ENCODE data around the gene PPFIA1.
"Not testable (repeated sequence)": the region's sequence is repeated elsewhere in the genome, so short reads cannot be mapped to it uniquely, and the experiment has no call there.

PPFIA1 gene

GRCh38 chr11:70381350-70381749 lies 110.9 kb downstream of the PPFIA1 start:
- FAIRE-seq (no peak), DNase-seq (ENCODE audit: insufficient read length, low spot score) (no peak)
- no peak for TF ChIP-seq POLR2A (IDR thresholded peaks at IDR 0.05; ENCODE audit: low read depth, low read length)

- DNase-seq (ENCODE audit: insufficient read length, low spot score) (peak; percentile 29), FAIRE-seq (no peak)
- no peak for TF ChIP-seq POLR2A (IDR thresholded peaks at IDR 0.05; ENCODE audit: low read depth, low read length)
These were observed 111.7 kb downstream of the PPFIA1 start for GRCh38 chr11:70381872-70382861.

- TF ChIP-seq POLR2A (IDR thresholded peaks at IDR 0.05; ENCODE audit: low read depth, low read length), result no peak
- FAIRE-seq, result no peak
- DNase-seq (ENCODE audit: insufficient read length, low spot score), result no peak
These were observed 113.4 kb downstream of the PPFIA1 start for GRCh38 chr11:70383664-70384565.

DNA sequence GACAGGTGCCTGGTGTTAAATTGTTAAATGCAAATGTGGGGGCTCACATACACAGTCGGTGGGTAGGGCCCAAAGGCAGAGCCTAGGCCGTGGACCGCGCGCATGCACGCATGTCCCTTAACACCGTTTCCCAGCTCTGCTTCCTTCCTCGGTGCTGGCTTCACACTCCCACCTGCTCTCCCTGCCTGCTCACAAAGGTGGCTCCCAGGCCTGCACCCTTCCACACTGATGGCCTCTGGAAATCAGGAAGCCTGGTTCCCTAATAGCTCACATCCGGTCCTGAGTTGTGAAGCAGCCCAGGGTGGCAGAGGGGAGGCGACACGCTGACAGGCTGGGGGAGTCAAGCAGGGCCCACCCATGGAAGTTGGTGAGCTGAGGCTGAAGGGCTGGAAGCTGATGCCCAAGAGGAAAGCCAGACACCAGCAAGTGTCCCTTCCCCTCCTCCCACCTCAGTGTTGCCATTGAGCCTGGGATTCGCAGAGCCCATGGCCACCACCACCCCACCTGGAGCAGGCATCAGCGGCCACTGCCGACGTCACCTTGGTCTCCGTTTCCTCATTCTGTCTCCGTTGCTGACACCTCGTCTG lies 114.2 kb downstream of the PPFIA1 start:
- FAIRE-seq (no peak), DNase-seq (ENCODE audit: insufficient read length, low spot score) (no peak)
- no peak for TF ChIP-seq POLR2A (IDR thresholded peaks at IDR 0.05; ENCODE audit: low read depth, low read length)

DNA sequence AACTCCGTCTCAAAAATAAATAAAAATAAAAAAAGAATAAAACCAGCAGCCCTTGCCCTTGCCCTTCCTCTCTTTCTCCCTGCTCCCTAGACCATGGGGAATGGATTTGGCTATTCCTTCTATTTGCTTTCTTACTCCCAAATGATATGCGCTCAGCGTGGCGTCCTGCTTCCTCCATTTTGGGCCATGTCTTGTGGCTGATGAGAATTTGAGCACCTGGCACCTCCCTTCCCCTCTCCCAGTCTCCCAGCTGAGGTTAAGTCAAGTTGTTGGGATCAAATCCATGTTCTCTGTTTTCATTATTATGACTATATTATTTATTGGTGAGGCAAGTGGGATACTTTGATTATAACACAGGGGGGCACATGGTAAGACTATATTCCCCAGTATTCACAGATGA lies 117.1 kb downstream of the PPFIA1 start:
- no peak for TF ChIP-seq POLR2A (IDR thresholded peaks at IDR 0.05; ENCODE audit: low read depth, low read length)
- FAIRE-seq, result no peak

GRCh38 chr11:70389201-70389600 lies 118.7 kb downstream of the PPFIA1 start:
- no peak for TF ChIP-seq POLR2A (IDR thresholded peaks at IDR 0.05; ENCODE audit: low read depth, low read length)
- DNase-seq (ENCODE audit: insufficient read length, low spot score), result no peak
- no peak for FAIRE-seq

More for the DNA sequence above, 117.1 kb downstream of the PPFIA1 start:
- DNase-seq (ENCODE audit: insufficient read length, low spot score), result no peak

- not testable (repeated sequence) for DNase-seq (ENCODE audit: insufficient read length, low spot score); FAIRE-seq
These were observed 120.4 kb downstream of the PPFIA1 start for GRCh38 chr11:70390882-70391281.

GRCh38 chr11:70394211-70394950 lies 123.9 kb downstream of the PPFIA1 start:
- no peak for DNase-seq (ENCODE audit: insufficient read length, low spot score)
- no peak for TF ChIP-seq POLR2A (IDR thresholded peaks at IDR 0.05; ENCODE audit: low read depth, low read length)
- FAIRE-seq, result no peak

DNA sequence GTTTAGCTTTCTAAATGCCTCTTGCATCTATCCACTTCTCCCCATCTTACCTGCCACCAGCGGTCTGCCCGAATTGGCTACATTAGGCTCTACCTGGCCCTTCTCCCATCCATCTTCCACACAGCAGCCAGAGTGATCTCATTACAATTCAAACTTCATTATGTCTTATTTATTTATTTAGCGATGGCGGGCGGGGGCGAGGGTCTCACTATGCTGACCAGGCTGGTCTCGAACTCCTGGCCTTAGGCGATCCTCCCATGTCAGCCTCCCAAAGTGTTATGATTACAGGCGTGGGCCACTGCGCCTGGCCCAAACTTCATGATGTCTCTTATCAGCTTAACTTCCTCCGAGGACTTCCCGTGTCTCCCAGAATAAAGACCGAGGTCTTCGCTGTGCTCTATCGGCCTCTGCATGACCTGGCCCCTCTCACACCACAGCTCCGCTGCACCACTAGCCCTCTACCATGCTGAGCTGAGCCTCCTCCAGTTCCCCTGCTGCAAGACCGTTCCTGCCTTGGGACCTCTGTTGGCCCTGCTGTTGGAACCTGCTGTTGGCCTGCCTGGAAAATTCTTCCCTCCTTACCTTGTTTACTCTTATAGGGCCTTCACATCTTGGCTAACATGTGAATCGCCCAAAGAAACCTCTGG lies 127.0 kb downstream of the PPFIA1 start:
- TF ChIP-seq POLR2A (IDR thresholded peaks at IDR 0.05; ENCODE audit: low read depth, low read length), result no peak
- FAIRE-seq (no peak), DNase-seq (ENCODE audit: insufficient read length, low spot score) (no peak)

DNA sequence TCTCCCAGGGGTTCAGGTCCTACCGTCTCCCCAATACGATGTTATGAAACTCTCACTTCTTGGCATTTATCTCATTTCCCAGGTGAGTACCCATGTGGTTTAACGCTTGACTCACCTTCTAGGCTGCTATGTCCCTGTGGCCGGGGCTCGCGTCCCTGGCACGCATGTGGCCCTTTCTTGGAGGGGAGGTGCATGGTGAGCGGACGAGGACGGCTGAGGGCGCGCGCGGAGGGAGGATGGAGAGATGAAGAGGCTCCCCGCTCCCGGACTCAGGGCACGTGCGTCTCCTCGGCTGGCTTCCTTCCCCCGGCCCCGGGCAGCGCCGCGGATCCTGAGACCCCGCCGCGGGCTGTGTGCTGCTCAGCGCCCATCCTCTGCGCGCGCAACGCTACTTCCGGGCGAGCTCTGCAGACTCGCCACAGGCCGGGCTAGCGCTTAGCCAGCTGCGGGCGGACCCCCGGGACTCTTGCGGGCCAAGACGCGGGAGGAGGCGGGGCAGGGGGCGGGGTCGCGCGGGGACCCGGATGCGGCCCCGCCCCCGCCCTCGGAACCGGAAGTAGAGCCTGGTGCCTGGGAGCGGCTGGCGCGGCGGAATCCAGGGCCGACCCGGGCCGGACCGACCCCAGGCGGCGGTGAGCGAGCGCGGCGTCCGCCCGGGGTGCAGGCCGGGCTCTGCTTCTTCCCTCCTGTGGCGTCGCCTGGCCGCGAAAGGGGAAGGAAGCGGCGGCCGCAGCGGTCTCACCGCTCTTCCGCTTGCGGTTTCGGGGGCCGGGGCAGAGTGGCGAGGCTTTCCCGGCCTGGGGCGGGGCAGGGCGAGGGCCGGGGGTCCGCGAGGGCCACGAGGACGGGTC lies 127.7 kb downstream of the PPFIA1 start, which contains the start of gene CTTN:
CTTN (plus strand) TSS at position 547 of the 851 bp plus-strand sequence. CDS start 8,769 bp downstream, outside the sequence.
- peak; percentile 64 for TF ChIP-seq POLR2A (IDR thresholded peaks at IDR 0.05; ENCODE audit: low read depth, low read length)
- DNase-seq (ENCODE audit: insufficient read length, low spot score), result peak; percentile 81
- no peak for FAIRE-seq

DNA sequence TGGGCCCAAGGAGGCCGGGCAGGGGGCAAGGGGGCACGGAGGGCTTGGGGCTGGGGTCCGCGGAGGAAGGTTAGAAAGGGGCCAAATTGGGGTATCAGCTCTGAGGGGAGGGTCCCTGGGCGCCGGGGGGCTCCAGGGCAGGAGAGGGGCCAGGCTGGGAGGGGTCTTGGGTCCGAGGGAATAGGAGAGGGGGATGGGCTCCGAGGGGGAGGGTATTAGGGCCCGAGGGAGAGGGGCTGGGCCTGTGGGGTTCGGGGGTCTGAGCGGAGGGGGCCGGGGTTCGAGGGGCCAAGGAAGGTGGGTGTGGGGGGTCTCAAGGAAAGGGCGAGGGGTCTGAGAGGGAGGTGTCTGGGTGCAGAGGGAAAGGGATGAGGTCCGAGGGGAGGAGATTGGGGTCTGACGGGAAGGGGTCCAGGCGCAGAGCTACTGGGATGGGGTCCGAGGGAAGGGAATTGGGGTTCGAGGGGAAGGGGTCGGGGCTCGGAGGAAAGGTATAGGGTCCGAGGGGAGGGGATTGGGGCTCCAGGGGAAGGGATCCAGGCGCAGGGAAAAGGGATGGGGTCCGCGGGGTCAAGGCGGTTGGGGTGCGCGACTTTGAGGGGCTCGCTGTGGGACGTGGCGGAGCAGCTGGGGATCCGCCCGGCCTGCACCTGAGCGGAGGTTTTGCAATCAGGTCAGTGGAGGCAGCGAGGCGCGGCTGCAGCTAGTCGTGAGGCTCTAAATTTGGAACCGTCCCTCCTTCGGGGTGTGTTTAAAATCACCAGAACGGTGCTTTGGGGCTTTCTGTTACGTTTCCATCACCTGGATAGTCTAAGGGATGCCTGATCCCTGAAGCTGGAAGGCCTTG lies 128.6 kb downstream of the PPFIA1 start:
- no peak for DNase-seq (ENCODE audit: insufficient read length, low spot score)
- no peak for TF ChIP-seq POLR2A (IDR thresholded peaks at IDR 0.05; ENCODE audit: low read depth, low read length)
- FAIRE-seq, result no peak
